Stimulated activated CD8-positive, alpha-beta memory T cell treated with anti-CD3 and anti-CD28 coated beads, Interleukin-7, amount 100 ng/mL, for 48 hours (primary cell): ENCODE data around the gene DMRT3.

Source experiments
- DNase-seq, 2 donors: peaks; one replicate each; pipeline ENCODE4 v3.0.0-alpha.2; 2020; ENCODE audit warnings: low read depth in 1 of 2; ENCODE audit errors: extremely low read depth in 1 of 2

The DMRT3 gene

GRCh38 chr9:970151-970996 is 6.1 kb upstream of the DMRT3 start:
- DNase-seq, result no peak

- no peak for DNase-seq
These were observed 4.5 kb upstream of the DMRT3 start for GRCh38 chr9:971901-972500.

GRCh38 chr9:972501-973294 is 3.8 kb upstream of the DMRT3 start:
- no peak for DNase-seq

- no peak for DNase-seq
These were observed 3.1 kb upstream of the DMRT3 start for GRCh38 chr9:973295-973834.

- DNase-seq, result no peak
These were observed 2.1 kb upstream of the DMRT3 start for GRCh38 chr9:974031-974995.

- DNase-seq, result no peak
These were observed 1.3 kb upstream of the DMRT3 start for GRCh38 chr9:974996-975739.

- no peak for DNase-seq
These were observed 656 bp upstream of the DMRT3 start for GRCh38 chr9:975740-976257.

- no peak for DNase-seq
These were observed 735 bp downstream of the DMRT3 start for GRCh38 chr9:976943-977837.

GRCh38 chr9:977838-978830 is 1.7 kb downstream of the DMRT3 start:
- no peak for DNase-seq

- no peak for DNase-seq
These were observed 3.5 kb downstream of the DMRT3 start for GRCh38 chr9:979983-980382.

GRCh38 chr9:980640-981039 is 4.2 kb downstream of the DMRT3 start:
- DNase-seq, result no peak

- DNase-seq, result no peak
These were observed 5.0 kb downstream of the DMRT3 start for GRCh38 chr9:981491-981898.

- DNase-seq, result no peak
These were observed 6.2 kb downstream of the DMRT3 start for GRCh38 chr9:982394-983230.

- DNase-seq, result no peak
These were observed 17.6 kb downstream of the DMRT3 start for GRCh38 chr9:994005-994404.

- no peak for DNase-seq
These were observed 18.7 kb downstream of the DMRT3 start for GRCh38 chr9:995192-995591.

- DNase-seq, result no peak
These were observed 19.3 kb downstream of the DMRT3 start for GRCh38 chr9:995781-996180.
